NCI-H446 (cell line): ENCODE data around the gene ZNF3.

ENCODE experiments used
- DNase-seq, 2 experiments: peaks; one replicate each; lab custom pipeline; 2025; lab: John Stamatoyannopoulos, UW

The ZNF3 gene

DNA sequence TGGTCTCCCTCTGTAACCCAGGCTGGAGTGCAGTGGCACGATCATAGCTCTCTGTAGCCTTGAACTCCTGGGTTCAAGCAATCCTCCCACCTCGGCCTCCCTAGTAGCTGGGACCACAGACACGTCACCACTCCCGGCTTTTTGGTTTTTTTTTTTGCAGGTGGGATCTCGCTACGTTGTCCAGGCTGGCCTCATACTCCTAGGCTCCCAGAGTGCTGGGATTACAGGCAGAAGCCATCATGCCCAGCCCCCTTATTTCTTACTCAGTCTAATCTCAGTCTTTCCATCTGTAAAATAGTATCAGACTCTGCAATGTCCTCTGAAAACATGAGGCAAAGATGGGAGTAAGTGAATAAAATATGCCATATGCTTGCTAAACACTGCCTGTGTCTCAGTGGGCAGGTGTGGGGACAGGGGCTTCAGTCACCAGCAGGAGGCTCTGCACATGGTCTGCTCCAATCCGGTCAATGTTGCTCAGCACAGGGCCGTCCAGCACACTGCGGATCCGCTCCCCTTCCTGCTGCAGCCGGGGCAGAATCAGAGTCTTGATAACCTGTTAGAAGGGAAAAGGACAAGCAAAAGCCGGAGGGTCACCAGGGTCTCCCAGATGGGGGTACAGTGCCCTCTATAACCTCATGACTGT, 28.1 kb upstream of the ZNF3 start:
- DNase-seq = no peak

DNA sequence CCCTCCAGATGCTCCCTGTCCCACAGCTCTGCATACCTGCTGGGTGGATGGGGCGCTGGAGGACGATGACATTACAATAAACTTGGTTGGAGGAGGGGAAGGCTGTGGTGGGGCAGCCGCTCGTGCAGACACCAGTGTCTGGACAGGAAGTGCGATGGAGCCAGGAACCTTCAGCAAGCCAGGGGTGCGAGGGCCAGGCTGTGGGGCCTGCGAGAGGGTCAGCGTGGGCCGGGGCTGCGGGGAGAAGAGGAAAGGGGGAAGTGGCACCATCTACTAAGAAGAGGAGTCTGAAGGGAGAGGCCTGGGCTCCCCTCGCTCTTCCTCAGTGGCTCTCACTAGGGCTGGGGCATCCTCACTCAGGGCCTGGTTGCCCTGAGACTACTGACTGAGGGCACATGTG, 26.4 kb upstream of the ZNF3 start:
- DNase-seq = no peak

DNA sequence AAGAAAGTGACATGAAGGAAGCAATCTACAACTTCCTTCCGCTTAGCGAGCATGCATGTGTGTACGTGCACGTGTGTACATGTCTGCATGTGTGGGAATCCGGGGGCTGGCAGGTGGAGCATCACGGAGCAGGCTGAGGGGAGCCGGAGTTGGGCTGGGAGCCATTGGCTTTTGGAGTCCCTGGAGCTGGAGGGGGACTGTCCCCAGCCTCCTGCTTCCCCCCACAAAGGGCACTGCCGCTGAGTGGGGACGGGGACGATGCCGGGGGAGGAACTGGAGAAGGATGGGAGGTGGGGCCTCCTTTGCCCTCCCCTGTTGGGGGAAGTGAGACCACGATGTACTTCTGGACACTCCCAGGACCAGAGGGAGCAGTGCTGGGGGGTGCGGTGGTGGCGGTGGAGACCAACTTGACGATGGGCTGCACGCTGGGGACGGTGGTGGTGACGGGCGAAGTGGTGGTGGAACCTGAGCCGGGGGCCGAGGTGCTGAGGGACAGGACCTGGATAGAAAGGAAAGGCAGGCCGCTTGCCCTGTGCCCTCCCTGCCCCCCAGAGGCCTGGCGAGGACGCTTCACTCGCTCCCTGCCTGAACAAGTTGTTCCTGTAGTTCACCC, 25.7 kb upstream of the ZNF3 start:
- no peak for DNase-seq

DNA sequence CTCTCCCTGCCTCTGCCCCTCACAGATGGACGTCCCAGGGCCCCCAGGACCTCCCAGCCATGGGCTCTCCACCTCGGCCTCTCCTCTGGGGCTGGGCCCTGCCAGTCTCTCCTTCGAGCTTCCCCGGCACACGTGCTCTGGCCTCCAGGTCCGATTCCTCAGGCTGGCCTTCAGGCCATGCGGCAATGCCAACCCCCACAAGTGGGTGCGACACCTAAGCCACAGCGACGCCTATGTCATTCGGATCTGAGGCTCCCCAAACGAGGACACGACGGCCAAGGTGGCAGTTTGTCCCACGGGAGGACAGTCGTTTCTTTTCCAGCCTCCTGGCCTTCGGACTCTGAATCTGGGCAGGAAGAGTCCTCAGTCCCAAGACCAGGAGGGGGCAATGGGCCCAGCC, 25.1 kb upstream of the ZNF3 start:
- DNase-seq = no peak

DNA sequence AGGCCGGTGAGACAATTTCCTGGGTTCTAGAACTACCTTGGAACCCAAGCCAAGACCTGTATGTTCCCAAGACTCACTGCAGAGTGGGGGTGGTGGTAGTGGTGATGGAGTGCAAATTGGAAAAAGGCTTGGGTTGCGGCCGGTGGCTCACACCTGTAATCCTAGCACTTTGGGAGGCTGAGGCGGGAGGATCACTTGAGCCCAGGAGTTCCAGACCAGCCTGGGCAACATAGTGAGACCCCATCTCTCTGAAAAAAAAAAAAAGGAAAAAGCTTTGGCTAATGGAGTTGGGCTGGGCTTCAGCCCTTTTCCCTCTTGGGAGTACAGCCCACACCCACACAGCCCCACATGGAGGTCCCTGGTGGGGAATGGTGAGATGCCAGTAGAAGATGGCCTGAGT, 24.0 kb upstream of the ZNF3 start:
- no peak for DNase-seq

DNA sequence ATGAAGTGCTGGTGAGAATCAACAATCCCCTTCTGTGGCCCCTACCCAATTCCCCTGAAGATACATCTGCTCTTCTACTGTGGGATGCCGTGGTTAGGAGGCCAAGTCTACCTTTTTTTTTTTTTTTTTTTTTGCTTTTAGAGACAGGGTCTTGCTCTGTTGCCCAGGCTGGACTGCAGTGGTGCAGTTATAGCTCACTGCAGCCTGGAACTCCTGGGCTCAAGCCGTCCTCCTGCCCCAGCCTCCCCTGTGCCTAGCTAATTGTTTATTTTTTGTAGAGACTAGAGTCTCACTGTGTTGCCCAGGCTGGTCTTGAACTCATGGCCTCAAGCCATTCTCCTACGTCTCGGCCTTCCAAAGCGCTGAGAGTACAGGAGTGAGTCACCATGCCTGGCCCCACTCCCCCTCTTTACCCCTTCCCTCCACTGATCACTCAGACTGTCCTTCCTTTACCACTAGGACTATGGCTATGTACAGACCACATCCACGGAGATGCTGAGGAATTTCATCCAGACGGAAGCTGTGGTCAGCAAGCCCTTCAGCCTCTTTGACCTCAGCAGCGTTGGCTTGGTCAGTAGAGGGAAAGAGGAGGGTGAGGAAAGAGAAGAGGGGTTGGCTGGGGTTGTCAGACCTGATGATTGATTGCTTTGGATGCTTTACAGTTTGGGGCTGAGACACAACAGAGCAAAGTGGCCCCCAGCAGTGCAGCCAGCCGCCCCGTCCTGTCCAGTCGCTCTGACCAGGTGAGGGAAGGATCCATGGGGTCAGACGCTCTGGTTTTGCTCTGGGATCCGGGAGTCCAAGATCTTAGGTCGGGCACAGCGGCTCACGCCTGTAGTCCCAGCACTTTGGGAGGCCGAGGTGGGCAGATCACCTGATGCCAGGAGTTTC, 21.7 kb upstream of the ZNF3 start:
- DNase-seq = no peak

DNA sequence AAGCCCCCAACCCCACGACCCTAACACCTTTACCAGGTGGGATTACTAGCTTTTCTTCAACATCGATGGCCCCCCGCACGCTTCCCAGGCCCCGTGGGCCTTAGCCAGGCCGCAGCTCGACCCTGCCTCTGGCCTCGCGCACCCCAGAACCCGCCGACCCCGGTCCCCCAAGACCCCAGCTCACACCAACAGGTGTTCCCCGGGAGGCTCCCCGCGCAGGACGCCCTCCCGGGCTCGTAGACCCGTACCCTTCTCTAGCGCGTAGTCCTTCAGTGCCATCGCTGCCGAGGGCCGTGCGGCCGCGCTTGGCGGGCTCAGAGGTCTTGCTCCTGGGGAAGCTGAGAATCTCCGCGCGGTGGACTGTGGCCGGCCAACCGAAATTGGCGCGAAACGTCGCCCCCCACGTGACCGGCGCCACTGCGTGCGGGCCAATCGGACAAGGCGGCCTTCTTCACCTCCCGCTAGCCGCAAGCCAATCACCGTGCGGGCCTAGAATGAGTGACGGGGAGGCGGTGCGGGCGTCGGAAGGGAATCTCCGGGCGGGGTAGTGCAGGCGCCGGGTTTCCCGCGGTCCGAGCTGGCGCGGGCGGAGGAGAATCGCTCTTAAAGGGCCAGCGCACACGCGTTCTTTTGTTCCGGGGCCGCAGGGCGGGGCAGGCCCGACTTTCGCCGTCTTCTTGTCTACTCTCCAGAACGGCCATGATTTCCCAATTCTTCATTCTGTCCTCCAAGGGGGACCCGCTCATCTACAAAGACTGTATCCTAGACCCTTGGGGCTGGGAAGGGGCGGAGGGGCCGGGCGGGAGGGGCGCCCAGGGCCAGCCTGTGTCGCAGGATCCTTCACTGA, 19.7 kb upstream of the ZNF3 start, which contains the start of the genes AP4M1 and MCM7:
AP4M1 (plus strand) TSS at position 628 of the 847 bp plus-strand sequence; CDS start at position 700, 72 bp downstream.
MCM7 (minus strand) TSS at position 382 of the 847 bp plus-strand sequence; CDS start at position 279, 103 bp downstream.
- DNase-seq = peak; percentile 93 to 97

DNA sequence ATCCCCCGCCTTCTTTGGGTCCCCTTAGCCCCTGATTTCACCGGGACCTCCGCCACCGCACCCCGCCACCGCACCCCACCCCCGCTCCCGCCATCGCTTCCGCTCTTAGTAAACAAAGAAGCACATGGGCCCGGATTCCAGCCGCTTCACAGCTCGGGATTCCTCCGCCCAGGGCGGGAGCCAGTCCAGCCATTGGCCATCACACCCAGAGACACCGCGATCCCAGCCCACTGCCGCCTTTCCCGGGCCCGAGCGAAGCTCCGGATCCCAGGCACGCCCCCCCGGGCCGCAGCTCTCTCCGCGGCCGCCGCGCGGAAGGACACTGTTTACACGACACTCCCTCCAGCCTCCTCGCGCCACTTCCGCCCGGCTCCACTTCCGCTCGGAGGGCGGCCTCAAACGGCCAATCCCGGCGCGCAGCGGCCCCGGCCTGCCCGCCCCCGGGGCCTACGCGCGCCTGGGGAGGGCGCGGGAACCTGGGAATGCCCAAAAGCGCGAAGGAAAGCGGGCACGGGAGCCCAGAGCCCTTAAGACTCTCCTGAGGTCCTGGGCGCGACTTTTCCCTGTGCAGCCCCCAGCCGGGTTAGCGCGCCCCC, 19.0 kb upstream of the ZNF3 start:
- DNase-seq = peak; percentile 70 to 93

DNA sequence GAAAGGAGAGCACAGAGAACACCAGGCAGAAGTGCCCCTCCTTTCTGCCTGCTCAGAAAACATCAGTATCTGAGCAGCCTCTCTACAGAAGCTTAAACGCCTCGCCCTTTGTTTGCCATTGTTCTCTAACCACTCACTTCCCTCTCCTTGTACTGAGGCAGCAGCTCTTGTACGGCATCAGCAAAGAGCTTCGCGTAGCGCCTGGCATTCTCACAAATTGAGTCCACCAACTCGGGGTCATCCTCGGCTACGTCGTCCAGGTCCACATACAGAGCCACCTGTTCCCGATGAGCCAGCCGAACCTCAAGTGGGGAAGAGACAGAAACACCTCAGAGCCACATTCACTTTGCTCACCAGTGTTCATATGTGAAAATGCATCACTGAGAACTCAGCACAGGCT, 17.9 kb upstream of the ZNF3 start:
- no peak for DNase-seq

DNA sequence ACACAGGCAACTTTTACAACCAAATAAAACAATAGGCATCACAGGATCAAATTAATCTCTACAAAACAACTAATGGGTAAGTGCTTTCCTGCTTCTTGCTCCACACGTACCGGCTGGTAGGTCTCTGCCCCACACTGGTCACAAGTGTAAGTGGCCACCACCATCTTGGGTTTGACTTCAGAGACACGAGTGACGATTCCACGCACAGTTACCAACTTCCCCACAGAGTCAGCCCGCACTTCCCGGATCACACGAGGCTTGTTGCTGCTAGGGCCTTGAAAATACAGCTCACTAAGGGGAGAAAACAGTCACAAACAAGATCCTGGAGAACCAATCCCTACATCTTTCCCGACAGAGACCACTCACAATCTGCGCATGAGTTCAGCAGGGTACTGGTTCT, 17.4 kb upstream of the ZNF3 start:
- no peak for DNase-seq

DNA sequence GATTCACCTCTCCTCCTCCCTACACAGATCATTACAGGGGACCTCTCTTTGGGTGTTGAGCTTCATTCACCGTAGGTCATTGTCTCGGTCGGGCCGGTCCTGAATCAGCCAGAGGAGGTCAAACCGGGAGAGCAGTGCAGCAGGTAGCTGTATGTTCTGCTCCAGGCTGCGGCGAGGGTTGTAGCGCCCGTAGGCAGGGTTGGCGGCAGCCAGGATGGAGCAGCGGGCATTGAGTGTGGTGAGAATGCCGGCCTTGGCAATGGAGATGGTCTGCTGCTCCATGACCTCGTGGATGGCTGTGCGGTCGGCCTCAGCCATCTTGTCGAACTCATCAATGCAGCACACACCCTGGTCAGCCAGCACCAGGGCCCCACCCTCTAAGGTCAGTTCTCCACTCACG, 14.2 kb upstream of the ZNF3 start:
- no peak for DNase-seq

DNA sequence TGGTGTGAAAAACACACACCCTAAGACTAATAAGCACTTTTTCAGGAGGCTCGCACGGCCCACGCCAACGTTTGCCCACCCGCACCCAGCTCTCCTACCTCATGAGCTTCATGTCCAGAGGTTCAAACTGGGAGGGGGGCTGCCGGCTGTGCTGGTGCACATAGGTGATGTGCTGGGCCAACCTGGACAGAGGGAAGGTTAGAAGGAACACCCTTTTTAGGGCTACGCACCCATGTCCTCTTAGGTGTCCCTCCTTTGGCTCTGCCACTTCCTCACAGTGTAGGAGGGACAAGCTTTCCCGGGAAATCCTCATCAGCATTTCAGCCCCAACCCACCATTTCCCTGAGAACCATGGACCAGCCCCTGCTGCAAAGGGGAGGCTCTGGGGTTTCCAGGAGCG, 13.8 kb upstream of the ZNF3 start:
- DNase-seq = no peak

DNA sequence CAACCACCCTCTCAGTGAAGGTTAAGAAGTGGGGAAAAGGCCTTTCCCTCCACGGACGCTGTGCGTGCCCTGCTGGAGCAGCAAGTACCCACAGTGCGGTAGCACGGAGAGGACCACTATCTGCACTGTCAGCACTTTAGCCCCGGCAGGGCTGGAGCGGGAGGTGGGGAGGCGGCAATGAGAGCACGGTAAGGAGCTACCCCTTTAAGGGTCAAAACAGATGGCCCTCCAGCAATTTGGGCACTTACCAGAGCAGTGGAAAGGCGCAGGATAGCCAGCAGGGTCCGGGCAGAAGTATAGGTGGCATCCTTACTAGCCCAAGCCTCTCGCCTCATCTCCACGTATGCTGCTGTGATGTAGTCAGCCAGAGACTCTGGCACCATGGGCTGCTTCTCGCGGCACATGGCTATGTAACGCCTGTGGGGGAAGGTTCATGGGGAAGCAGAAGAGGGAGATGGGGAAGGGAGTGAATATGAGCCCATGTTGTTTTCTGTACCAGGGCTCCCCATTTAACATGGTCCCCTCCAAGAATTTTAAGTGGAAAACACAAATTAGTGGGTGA, 12.5 kb upstream of the ZNF3 start:
- DNase-seq = no peak

DNA sequence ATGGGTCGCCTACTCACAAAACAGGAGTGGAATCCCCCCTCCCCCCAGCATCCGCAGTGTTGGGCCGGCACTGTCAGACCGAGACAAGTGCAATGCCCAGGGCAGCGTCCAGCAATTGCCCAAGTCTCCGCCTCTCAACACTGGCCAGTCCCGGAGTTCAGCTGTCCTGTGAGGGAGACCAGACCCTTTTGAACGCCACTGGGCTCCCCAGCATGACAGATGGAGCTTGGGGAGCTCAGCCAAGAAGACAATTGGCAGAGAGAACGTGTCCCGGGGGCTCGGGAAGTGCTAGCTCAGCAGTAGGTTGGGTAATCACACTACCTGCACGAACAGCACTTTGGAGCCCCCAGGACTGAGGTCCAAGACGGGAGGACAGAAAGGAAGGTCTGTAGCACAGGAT, 12.0 kb upstream of the ZNF3 start:
- DNase-seq = peak in 1 of 2 experiments; percentile 10

DNA sequence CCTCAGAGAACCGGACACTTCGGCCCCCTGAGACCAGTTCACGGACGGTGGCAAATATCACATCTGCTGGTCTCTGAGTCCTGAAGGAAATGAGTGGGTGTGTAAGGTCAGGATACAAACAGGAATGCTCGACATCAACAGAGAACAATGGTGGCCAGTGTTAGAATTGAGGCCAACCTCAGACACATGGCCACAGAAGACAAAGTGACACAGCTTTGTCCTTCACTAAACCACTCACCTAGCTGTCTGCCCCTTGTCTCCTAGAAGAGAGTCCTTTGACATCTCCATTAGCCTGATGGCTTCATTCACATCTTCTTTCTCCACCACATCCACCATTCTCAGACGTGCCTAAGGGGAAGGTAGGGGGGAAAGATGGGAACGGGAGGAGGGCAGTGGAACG, 11.5 kb upstream of the ZNF3 start:
- DNase-seq = no peak

DNA sequence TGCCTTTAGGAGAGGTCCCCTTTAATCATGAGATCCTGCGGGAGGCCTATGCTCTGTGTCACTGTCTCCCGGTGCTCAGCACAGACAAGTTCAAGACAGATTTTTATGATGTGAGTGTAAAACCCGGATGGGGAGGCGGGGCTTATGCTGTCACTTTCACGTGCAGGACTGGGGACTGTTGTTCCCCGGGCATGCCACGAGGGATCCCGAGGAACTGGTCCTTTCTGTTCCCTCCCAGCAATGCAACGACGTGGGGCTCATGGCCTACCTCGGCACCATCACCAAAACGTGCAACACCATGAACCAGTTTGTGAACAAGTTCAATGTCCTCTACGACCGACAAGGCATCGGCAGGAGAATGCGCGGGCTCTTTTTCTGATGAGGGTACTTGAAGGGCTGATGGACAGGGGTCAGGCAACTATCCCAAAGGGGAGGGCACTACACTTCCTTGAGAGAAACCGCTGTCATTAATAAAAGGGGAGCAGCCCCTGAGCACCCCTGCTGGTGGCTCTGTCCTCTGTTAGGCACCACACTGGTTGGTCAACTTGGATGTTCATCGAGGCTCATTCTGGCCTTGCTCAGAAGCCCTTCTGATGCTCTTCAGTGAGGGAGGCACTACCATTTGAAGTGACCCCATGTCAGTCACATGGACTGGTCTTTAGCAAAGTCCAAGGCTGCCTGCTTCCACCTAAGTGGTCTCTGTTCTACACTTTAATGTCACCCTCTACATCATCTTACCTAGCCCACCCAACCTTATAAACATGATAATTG, 10.1 kb upstream of the ZNF3 start:
- no peak for DNase-seq

DNA sequence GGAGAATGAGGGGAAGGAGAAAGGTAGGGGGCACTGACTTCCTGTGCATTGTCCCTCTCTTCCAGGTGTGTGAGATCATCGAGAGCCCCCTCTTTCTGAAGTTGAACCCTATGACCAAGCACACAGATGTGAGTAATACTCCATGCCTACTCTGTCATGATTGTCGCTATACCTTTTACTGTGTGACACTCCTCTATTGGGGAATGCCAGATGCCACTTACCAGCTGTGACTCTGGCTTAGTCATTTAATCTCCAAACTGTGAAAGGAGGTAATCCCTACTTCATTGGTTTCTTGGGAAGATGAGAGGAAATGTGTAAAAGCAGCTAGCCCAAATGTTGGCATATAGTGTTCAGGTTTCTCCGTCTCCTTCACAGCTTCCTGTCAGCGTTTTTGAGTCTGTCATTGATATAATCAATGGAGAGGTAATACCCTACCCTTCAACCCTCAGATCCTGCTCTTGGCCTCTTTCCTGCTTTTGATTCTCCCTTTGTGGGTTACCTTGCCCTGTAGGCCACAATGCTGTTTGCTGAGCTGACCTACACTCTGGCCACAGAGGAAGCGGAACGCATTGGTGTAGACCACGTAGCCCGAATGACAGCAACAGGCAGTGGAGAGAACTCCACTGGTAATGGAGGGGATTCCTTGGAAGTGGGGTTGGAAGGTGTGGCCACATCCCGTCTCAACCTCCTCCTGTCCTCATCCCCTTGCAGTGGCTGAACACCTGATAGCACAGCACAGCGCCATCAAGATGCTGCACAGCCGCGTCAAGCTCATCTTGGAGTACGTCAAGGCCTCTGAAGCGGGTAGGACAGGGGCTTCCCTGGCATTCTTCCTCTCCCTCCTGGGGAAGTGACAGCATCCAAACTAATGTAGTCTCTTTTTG, 9.2 kb upstream of the ZNF3 start:
- DNase-seq = no peak

DNA sequence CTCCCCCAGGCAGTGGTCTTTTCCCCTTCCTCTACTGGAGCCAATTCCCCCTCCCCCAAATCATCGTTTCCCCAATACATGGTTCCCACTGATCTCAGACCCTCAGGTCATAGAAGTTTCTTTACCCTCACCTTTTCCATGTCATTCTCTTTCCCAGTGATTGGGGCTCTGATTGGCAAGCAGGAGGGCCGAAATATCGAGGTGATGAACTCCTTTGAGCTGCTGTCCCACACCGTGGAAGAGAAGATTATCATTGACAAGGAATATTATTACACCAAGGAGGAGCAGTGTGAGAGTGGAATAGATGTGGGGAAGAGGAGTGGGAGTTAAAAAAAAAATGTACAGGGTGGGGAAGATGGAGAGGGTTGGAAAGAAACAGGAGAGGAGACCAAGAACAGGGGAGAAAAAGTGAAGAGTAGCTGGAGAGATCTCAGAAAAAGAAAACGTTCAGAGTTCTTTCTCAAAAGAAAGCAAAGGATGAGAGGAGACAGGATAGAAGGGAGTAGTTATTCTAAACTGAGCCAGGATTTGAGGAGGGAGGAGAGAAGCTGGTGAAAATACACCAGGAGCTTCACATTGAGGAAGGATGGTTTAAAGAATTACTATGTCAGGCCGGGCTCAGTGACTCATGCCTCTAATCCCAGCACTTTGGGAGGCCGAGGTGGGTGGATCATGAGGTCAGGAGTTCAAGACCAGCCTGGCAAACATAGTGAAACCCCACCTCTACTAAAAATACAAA, 8.1 kb upstream of the ZNF3 start:
- DNase-seq = no peak
